Panc1 (cell line): ENCODE data around the gene TLX1. TPM values are rescaled to one million over a fixed set of nuclear protein-coding genes. Genes with fewer than 3 reads are reported as not detected.

ENCODE experiments used
- ATAC-seq: fragments of 200-7000 bp; cut with Tn5 transposase; 2 replicates; pipeline ENCODE4 v1.9.1; 2020; ENCODE audit warnings: mild to moderate bottlenecking, moderate library complexity
- BruUV-seq: library from RNA; stranded (reverse); fragments of 400-500 nt; replicated peaks from 2 replicates; lab custom pipeline; 2021; lab: Mats Ljungman, UMichigan
- CTCF ChIA-PET: fragments of 300-600 bp; sonication (Branson Sonifier 250); formaldehyde crosslinking; loops from one replicate; lab custom pipeline; 2022; ENCODE audit warnings: antibody characterized with exemption; lab: Charles Lee
- POLR2A ChIA-PET: fragments of 300-600 bp; sonication (Branson Sonifier 250); formaldehyde crosslinking; loops from one replicate; lab custom pipeline; 2022; ENCODE audit warnings: antibody characterized with exemption; lab: Charles Lee
- DNase-seq: peaks from one replicate; pipeline ENCODE4 v3.0.0-alpha.2; 2010; ENCODE audit warnings: low read depth, low spot score
- H3K27ac ChIP-seq: 2 replicates; pipeline ENCODE4 v1.5.1; 2011; ENCODE audit warnings: mild to moderate bottlenecking, low read length, inconsistent platforms
- H3K27me3 ChIP-seq: fragments of 200-500 bp; sonication (Bioruptor generic); 2 replicates; pipeline ENCODE4 v1.6.0; 2014; ENCODE audit warnings: low read length, inconsistent platforms; ENCODE audit not compliant: control insufficient read depth, insufficient read depth
- H3K36me3 ChIP-seq: fragments of 200-500 bp; sonication (Bioruptor generic); 2 replicates; pipeline ENCODE4 v1.5.1; 2014; ENCODE audit warnings: inconsistent platforms, mild to moderate bottlenecking, low read length, moderate library complexity; ENCODE audit not compliant: control insufficient read depth, insufficient read depth
- H3K4me1 ChIP-seq: 2 replicates; pipeline ENCODE4 v1.5.1; 2011; ENCODE audit warnings: inconsistent platforms, mild to moderate bottlenecking, low read length, moderate library complexity; ENCODE audit not compliant: control insufficient read depth, insufficient read depth
- H3K4me3 ChIP-seq, 2 experiments: 2 replicates each; pipeline ENCODE4 v1.5.1; 2011 to 2012; ENCODE audit warnings: low read depth in 2 of 2, low read length in 2 of 2, mild to moderate bottlenecking in 2 of 2, inconsistent platforms in 1 of 2, moderate library complexity in 1 of 2
- H3K9me3 ChIP-seq: fragments of 200-500 bp; sonication (Bioruptor generic); 2 replicates; pipeline ENCODE4 v1.5.1; 2014; ENCODE audit warnings: low read depth, mild to moderate bottlenecking, inconsistent platforms, low read length, moderate library complexity; ENCODE audit not compliant: control insufficient read depth, insufficient read depth
- CTCF ChIP-seq: fragments of 450-650 bp; IDR thresholded peaks from 2 replicates; pipeline ENCODE4 v1.5.1; 2017; ENCODE audit warnings: mild to moderate bottlenecking
- POLR2AphosphoS5 ChIP-seq: IDR thresholded peaks from 2 replicates; pipeline ENCODE4 v1.6.1; 2012; ENCODE audit warnings: mild to moderate bottlenecking, low read depth, low read length, moderate library complexity
- REST ChIP-seq, 2 experiments: IDR thresholded peaks; 2 replicates each; pipeline ENCODE4 v1.6.1; 2011 to 2012; ENCODE audit warnings: low read depth in 2 of 2, control low read depth in 1 of 2, low read length in 1 of 2, mild to moderate bottlenecking in 1 of 2, moderate library complexity in 1 of 2; ENCODE audit not compliant: insufficient read depth in 1 of 2
- SIN3A ChIP-seq: IDR thresholded peaks from 2 replicates; pipeline ENCODE4 v1.6.1; 2012; ENCODE audit warnings: low read depth, mild to moderate bottlenecking, low read length, moderate library complexity, borderline replicate concordance; ENCODE audit not compliant: insufficient read depth
- TCF7L2 ChIP-seq: IDR thresholded peaks from 2 replicates; pipeline ENCODE4 v1.6.1; 2011; ENCODE audit warnings: mild to moderate bottlenecking, low read depth, low read length, inconsistent platforms
- in situ Hi-C: cut with HindIII; loops from 2 replicates; pipeline ENCODE4 v1.10.0; 2016; ENCODE audit warnings: low sequenced_read_pairs, low pct_unique_long_range_greater_than_20kb
- intact Hi-C: fragments of 100-400 bp; cut with micrococcal nuclease; formaldehyde crosslinking; loops from one replicate; pipeline ENCODE4 v1.10.0; 2022; ENCODE audit not compliant: unreplicated experiment
- total RNA-seq: library from RNA; stranded (reverse); gene quantifications from one replicate; pipeline ENCODE4 v1.2.1, GENCODE V29; 2021; ENCODE audit not compliant: unreplicated experiment

Gene TLX1
- total RNA-seq, 1 experiment from 2014 or later = 0.13 TPM

- Histone ChIP-seq H3K27me3 (peaks cover 16% of the 10 kb centered on the region), H3K4me1 (no peaks in the 10 kb centered on the region; the same call in 1 of the 2 replicates), H3K9me3 (no peaks in the 10 kb centered on the region), H3K27ac (no peak overlapping the region), H3K4me3 (no peak overlapping the region), H3K36me3 (no peaks in the 10 kb centered on the region)
- intact Hi-C loops = no loop called here
- TF ChIP-seq REST (IDR thresholded peaks at IDR 0.05; ENCODE audit: insufficient read depth in 1 of 2, low read depth in 2 of 2, low read length in 1 of 2) = no peak
- DNase-seq (no peak), ATAC-seq (no peak)
- CTCF ChIA-PET = interaction anchor here (0.6 to 2.6 kb wide), 4 partner anchors 18 to 83 kb away, joined by 3 to 13 read pairs (median 6); no protein-coding TSS in a partner anchor
- in situ Hi-C loops = no loop called here
- POLR2A ChIA-PET = interaction anchor here (0.6 kb wide), 2 partner anchors 11 to 70 kb away, joined by 3 to 4 read pairs; no protein-coding TSS in a partner anchor
- no TSS peak for BruUV-seq
These were observed 7.1 kb upstream of the TLX1 start for GRCh38 chr10:101123815-101124617.

GRCh38 chr10:101124933-101125332 lies 6.2 kb upstream of the TLX1 start:
- BruUV-seq = no TSS peak
- Histone ChIP-seq H3K9me3 (no peaks in the 10 kb centered on the region), H3K4me1 (no peaks in the 10 kb centered on the region; the same call in 1 of the 2 replicates), H3K4me3 (no peak overlapping the region), H3K27me3 (peaks cover 22% of the 10 kb centered on the region), H3K36me3 (no peaks in the 10 kb centered on the region), H3K27ac (no peak overlapping the region)
- DNase-seq (no peak), ATAC-seq (no peak)
- intact Hi-C loops (no loop called here), in situ Hi-C loops (no loop called here)
- ChIA-PET CTCF (interaction anchor here (1.2 kb wide), 1 partner anchor 17 kb away, joined by 3 read pairs; no protein-coding TSS in a partner anchor), POLR2A (no interaction called here)
- TF ChIP-seq CTCF (no peak), REST (IDR thresholded peaks at IDR 0.05; ENCODE audit: insufficient read depth in 1 of 2, low read depth in 2 of 2, low read length in 1 of 2) (no peak), POLR2AphosphoS5 (no peak), TCF7L2 (no peak), SIN3A (no peak)
